GM23338 (cell line): ENCODE data around the gene POLR2H. TPM values are rescaled to one million over a fixed set of nuclear protein-coding genes. Genes with fewer than 3 reads are reported as not detected.

ENCODE experiments used
- ATAC-seq: fragments of 200-7000 bp; cut with Tn5 transposase; 3 replicates; pipeline ENCODE4 v1.9.1; 2020
- DNase-seq: peaks from one replicate; pipeline ENCODE4 v3.0.0-alpha.2; 2015; ENCODE audit warnings: low spot score
- H2AFZ ChIP-seq: fragments of 200-600 bp; sonication (generic); 2 replicates; pipeline ENCODE4 v1.8.0; 2016; ENCODE audit warnings: antibody characterized with exemption, mild to moderate bottlenecking, moderate library complexity
- H3F3A ChIP-seq: fragments of 200-600 bp; sonication (generic); replicated peaks from 2 replicates; pipeline ENCODE4 v1.8.0; 2017; ENCODE audit warnings: antibody characterized with exemption, mixed run types, low read depth
- H3K27ac ChIP-seq: fragments of 200-600 bp; sonication (generic); 2 replicates; pipeline ENCODE4 v1.6.1; 2016; ENCODE audit warnings: low read depth
- H3K27me3 ChIP-seq: fragments of 200-600 bp; sonication (generic); 2 replicates; pipeline ENCODE4 v1.8.0; 2016; ENCODE audit warnings: mild to moderate bottlenecking, mixed run types, moderate library complexity; ENCODE audit not compliant: insufficient read depth
- H3K36me3 ChIP-seq: fragments of 200-600 bp; sonication (generic); 2 replicates; pipeline ENCODE4 v1.8.0; 2016; ENCODE audit warnings: mild to moderate bottlenecking; ENCODE audit not compliant: insufficient read depth
- H3K4me1 ChIP-seq: fragments of 200-600 bp; sonication (generic); 2 replicates; pipeline ENCODE4 v1.8.0; 2016; ENCODE audit warnings: mild to moderate bottlenecking, moderate library complexity; ENCODE audit not compliant: insufficient read depth
- H3K4me2 ChIP-seq: fragments of 200-600 bp; sonication (generic); 2 replicates; pipeline ENCODE4 v1.7.1; 2017; ENCODE audit warnings: mixed run types
- H3K4me3 ChIP-seq: fragments of 200-600 bp; sonication (generic); 2 replicates; pipeline ENCODE4 v1.6.1; 2016; ENCODE audit warnings: mixed run types
- H3K79me2 ChIP-seq: fragments of 200-600 bp; sonication (generic); replicated peaks from 2 replicates; pipeline ENCODE4 v1.8.0; 2017; ENCODE audit warnings: mild to moderate bottlenecking; ENCODE audit not compliant: insufficient read depth
- H3K9me2 ChIP-seq: fragments of 200-600 bp; sonication (generic); 2 replicates; pipeline ENCODE4 v1.8.0; 2017; ENCODE audit not compliant: insufficient read depth
- H4K20me1 ChIP-seq: fragments of 200-600 bp; sonication (generic); replicated peaks from 2 replicates; pipeline ENCODE4 v1.8.0; 2017; ENCODE audit warnings: mild to moderate bottlenecking; ENCODE audit not compliant: insufficient read depth
- H3K27ac Mint-ChIP-seq: 2 replicates; pipeline ENCODE4 v1.8.0; 2020; ENCODE audit warnings: inconsistent platforms, mild to moderate bottlenecking, moderate library complexity, mixed read lengths
- H3K27me3 Mint-ChIP-seq: 3 replicates; pipeline ENCODE4 v1.8.0; 2022; ENCODE audit warnings: low read depth, mild to moderate bottlenecking, moderate library complexity, mixed read lengths, inconsistent platforms; ENCODE audit not compliant: insufficient read depth, poor library complexity
- H3K36me3 Mint-ChIP-seq: 3 replicates; pipeline ENCODE4 v1.8.0; 2021; ENCODE audit warnings: low read depth, mild to moderate bottlenecking, inconsistent platforms, moderate library complexity, mixed read lengths
- H3K4me1 Mint-ChIP-seq: 3 replicates; pipeline ENCODE4 v1.8.0; 2020; ENCODE audit warnings: mild to moderate bottlenecking, inconsistent platforms, mixed read lengths
- H3K4me3 Mint-ChIP-seq: 3 replicates; pipeline ENCODE4 v1.8.0; 2021; ENCODE audit warnings: moderate library complexity, mild to moderate bottlenecking, inconsistent platforms, mixed read lengths
- H3K9me3 Mint-ChIP-seq: 3 replicates; pipeline ENCODE4 v1.8.0; 2020; ENCODE audit warnings: moderate library complexity, mild to moderate bottlenecking, inconsistent platforms, mixed read lengths
- CREB1 ChIP-seq: fragments of 250-450 bp; sonication (Bioruptor Pico); IDR thresholded peaks from 2 replicates; pipeline ENCODE4 v1.5.0; 2020; ENCODE audit warnings: low read depth, mild to moderate bottlenecking, moderate library complexity
- ETS1 ChIP-seq: IDR thresholded peaks from 2 replicates; pipeline ENCODE4 v1.6.1; 2016; ENCODE audit warnings: antibody characterized with exemption
- JUNB ChIP-seq: IDR thresholded peaks from one replicate; pipeline ENCODE4 v1.6.1; 2016; ENCODE audit warnings: antibody characterized with exemption; ENCODE audit not compliant: unreplicated experiment
- NANOG ChIP-seq: IDR thresholded peaks from 2 replicates; pipeline ENCODE4 v1.6.1; 2016; ENCODE audit warnings: antibody characterized with exemption, borderline replicate concordance
- POLR2AphosphoS5 ChIP-seq: IDR thresholded peaks from 2 replicates; pipeline ENCODE4 v1.6.1; 2016; ENCODE audit warnings: antibody characterized with exemption, low read depth
- ZNF114 ChIP-seq: fragments of 250-450 bp; sonication (Bioruptor Pico); IDR thresholded peaks from 2 replicates; pipeline ENCODE4 v1.5.0; 2020; ENCODE audit warnings: mild to moderate bottlenecking, moderate library complexity
- polyA plus RNA-seq: library from polyadenylated mRNA; unstranded; fragments of >200 nt; fragmentation: Nextera tagmentation; extraction: Ambion mirVana; gene quantifications from 2 replicates; pipeline ENCODE4 v1.2.1, GENCODE V29; 2016
- total RNA-seq: library from RNA; depleted of rRNA; stranded (reverse); fragments of >200 nt; shearing (Covaris generic); gene quantifications from 2 replicates; pipeline ENCODE4 v1.2.3, GENCODE V29; 2014
- TF ChIP-seq, protein P1 (sequence below): fragments of 250-450 bp; sonication (Bioruptor Pico); IDR thresholded peaks from 2 replicates; pipeline ENCODE4 v1.5.0; 2020; ENCODE audit warnings: mild to moderate bottlenecking, moderate library complexity

POLR2H gene
- total and polyA plus RNA-seq, 2 experiments from 2014 or later, result 190 to 199 TPM

DNA sequence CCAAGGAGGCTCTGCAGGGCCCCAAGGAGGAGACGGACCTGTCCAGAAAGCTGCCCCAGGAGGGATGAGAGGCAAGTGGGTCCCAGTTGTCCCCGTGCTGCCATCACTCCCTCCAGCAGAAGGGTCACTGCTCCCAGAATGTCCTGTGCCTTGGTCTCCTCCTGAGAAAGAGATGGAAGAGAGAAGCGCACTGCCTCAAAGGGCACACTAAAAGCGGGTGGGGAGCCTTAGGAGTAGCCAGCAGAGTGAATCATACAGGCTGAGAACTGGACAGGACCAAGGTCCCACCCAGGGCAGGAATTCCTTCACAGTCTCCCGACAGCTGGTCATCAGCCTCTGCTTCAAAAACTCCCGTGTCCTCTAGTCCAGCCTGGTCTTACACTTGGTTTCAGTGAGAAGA is 11.9 kb downstream of the POLR2H start:
- H3K27ac Mint-ChIP-seq, result no peak overlapping the region
- Histone ChIP-seq H3K27me3 (peaks cover 13% of the 10 kb centered on the region), H3K4me1 (peaks cover 46% of the 10 kb centered on the region), H3F3A (peaks cover 11% of the 10 kb centered on the region; the same call in 1 of the 2 replicates), H4K20me1 (peaks cover 14% of the 10 kb centered on the region; the same call in 1 of the 2 replicates), H3K36me3 (peaks cover 3% of the 10 kb centered on the region; the same call in 1 of the 2 replicates), H3K4me2 (no peak overlapping the region), H3K27ac (no peak overlapping the region), H2AFZ (no peak overlapping the region), H3K79me2 (no peaks in the 10 kb centered on the region), H3K4me3 (no peak overlapping the region), H3K9me2 (no peaks in the 10 kb centered on the region)
- H3K27me3 Mint-ChIP-seq, result peaks cover 26% of the 10 kb centered on the region
- DNase-seq (no peak), ATAC-seq (no peak)
- H3K9me3 Mint-ChIP-seq, result no peaks in the 10 kb centered on the region
- TF ChIP-seq, protein P1, sequence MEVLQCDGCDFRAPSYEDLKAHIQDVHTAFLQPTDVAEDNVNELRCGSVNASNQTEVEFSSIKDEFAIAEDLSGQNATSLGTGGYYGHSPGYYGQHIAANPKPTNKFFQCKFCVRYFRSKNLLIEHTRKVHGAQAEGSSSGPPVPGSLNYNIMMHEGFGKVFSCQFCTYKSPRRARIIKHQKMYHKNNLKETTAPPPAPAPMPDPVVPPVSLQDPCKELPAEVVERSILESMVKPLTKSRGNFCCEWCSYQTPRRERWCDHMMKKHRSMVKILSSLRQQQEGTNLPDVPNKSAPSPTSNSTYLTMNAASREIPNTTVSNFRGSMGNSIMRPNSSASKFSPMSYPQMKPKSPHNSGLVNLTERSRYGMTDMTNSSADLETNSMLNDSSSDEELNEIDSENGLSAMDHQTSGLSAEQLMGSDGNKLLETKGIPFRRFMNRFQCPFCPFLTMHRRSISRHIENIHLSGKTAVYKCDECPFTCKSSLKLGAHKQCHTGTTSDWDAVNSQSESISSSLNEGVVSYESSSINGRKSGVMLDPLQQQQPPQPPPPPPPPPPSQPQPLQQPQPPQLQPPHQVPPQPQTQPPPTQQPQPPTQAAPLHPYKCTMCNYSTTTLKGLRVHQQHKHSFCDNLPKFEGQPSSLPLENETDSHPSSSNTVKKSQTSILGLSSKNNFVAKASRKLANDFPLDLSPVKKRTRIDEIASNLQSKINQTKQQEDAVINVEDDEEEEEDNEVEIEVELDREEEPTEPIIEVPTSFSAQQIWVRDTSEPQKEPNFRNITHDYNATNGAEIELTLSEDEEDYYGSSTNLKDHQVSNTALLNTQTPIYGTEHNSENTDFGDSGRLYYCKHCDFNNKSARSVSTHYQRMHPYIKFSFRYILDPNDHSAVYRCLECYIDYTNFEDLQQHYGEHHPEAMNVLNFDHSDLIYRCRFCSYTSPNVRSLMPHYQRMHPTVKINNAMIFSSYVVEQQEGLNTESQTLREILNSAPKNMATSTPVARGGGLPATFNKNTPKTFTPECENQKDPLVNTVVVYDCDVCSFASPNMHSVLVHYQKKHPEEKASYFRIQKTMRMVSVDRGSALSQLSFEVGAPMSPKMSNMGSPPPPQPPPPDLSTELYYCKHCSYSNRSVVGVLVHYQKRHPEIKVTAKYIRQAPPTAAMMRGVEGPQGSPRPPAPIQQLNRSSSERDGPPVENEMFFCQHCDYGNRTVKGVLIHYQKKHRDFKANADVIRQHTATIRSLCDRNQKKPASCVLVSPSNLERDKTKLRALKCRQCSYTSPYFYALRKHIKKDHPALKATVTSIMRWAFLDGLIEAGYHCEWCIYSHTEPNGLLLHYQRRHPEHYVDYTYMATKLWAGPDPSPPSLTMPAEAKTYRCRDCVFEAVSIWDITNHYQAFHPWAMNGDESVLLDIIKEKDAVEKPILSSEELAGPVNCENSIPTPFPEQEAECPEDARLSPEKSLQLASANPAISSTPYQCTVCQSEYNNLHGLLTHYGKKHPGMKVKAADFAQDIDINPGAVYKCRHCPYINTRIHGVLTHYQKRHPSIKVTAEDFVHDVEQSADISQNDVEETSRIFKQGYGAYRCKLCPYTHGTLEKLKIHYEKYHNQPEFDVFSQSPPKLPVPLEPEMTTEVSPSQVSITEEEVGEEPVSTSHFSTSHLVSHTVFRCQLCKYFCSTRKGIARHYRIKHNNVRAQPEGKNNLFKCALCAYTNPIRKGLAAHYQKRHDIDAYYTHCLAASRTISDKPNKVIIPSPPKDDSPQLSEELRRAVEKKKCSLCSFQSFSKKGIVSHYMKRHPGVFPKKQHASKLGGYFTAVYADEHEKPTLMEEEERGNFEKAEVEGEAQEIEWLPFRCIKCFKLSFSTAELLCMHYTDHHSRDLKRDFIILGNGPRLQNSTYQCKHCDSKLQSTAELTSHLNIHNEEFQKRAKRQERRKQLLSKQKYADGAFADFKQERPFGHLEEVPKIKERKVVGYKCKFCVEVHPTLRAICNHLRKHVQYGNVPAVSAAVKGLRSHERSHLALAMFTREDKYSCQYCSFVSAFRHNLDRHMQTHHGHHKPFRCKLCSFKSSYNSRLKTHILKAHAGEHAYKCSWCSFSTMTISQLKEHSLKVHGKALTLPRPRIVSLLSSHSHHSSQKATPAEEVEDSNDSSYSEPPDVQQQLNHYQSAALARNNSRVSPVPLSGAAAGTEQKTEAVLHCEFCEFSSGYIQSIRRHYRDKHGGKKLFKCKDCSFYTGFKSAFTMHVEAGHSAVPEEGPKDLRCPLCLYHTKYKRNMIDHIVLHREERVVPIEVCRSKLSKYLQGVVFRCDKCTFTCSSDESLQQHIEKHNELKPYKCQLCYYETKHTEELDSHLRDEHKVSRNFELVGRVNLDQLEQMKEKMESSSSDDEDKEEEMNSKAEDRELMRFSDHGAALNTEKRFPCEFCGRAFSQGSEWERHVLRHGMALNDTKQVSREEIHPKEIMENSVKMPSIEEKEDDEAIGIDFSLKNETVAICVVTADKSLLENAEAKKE (CRISPR knock-in tag), result no peak
- no peak for TF ChIP-seq ZNF114 (CRISPR knock-in tag)
- TF ChIP-seq POLR2AphosphoS5, result no peak
- TF ChIP-seq ETS1, result no peak
- TF ChIP-seq JUNB, result no peak
- no peak for TF ChIP-seq NANOG
- no peak for TF ChIP-seq CREB1
- H3K4me1 Mint-ChIP-seq, result peaks cover 59% of the 10 kb centered on the region
- H3K4me3 Mint-ChIP-seq, result no peak overlapping the region
- H3K36me3 Mint-ChIP-seq, result peaks cover 12% of the 10 kb centered on the region; the same call in 2 of the 3 replicates
